NB4 (cell line): ENCODE measurements around the gene PARP12.

Source experiments
- CTCF ChIP-seq: IDR thresholded peaks from one replicate; pipeline ENCODE4 v1.5.1; 2012; ENCODE audit warnings: low read depth, low read length
- MAX ChIP-seq: IDR thresholded peaks from 2 replicates; pipeline ENCODE4 v1.6.1; 2011; ENCODE audit warnings: low read depth, low read length
- POLR2A ChIP-seq: IDR thresholded peaks from 2 replicates; pipeline ENCODE4 v1.6.1; 2011; ENCODE audit warnings: mild to moderate bottlenecking; ENCODE audit not compliant: insufficient read length; ENCODE audit errors: extremely low read depth

GRCh38 chr7:140042386-140042670 is 20.4 kb downstream of the PARP12 start:
- no peak for TF ChIP-seq POLR2A
- no peak for TF ChIP-seq CTCF
- TF ChIP-seq MAX = no peak
